Measurements from ENCODE around the gene MOGAT2.

- TF ChIP-seq, protein P1, sequence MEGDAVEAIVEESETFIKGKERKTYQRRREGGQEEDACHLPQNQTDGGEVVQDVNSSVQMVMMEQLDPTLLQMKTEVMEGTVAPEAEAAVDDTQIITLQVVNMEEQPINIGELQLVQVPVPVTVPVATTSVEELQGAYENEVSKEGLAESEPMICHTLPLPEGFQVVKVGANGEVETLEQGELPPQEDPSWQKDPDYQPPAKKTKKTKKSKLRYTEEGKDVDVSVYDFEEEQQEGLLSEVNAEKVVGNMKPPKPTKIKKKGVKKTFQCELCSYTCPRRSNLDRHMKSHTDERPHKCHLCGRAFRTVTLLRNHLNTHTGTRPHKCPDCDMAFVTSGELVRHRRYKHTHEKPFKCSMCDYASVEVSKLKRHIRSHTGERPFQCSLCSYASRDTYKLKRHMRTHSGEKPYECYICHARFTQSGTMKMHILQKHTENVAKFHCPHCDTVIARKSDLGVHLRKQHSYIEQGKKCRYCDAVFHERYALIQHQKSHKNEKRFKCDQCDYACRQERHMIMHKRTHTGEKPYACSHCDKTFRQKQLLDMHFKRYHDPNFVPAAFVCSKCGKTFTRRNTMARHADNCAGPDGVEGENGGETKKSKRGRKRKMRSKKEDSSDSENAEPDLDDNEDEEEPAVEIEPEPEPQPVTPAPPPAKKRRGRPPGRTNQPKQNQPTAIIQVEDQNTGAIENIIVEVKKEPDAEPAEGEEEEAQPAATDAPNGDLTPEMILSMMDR (conservative IDR thresholded peaks at IDR 0.05; ENCODE audit: low read depth, low read length) = no peak
- TF ChIP-seq EZH2 (IDR thresholded peaks at IDR 0.05; ENCODE audit: low read length, unreplicated experiment) (no peak), EZH2phosphoT487 (IDR thresholded peaks at IDR 0.05; ENCODE audit: borderline replicate concordance, low read length) (no peak)
These were observed 56.1 kb downstream of the MOGAT2 start for GRCh38 chr11:75773595-75774353.
